D721Med (cell line): ENCODE results near the gene DOCK2.

ENCODE experiments used
- DNase-seq: peaks from one replicate; pipeline ENCODE4 v3.0.0; 2011; ENCODE audit warnings: low spot score; ENCODE audit not compliant: insufficient read length
- FAIRE-seq: peaks from 2 replicates; lab custom pipeline; 2011; peaks lifted over from hg19 to GRCh38; lab: Jason Lieb, UNC
- CTCF ChIP-seq: IDR thresholded peaks from 2 replicates; pipeline ENCODE4 v1.5.1; 2012; ENCODE audit warnings: mild to moderate bottlenecking, control low read depth; ENCODE audit not compliant: insufficient read depth; ENCODE audit errors: missing control alignments

DOCK2 gene

DNA sequence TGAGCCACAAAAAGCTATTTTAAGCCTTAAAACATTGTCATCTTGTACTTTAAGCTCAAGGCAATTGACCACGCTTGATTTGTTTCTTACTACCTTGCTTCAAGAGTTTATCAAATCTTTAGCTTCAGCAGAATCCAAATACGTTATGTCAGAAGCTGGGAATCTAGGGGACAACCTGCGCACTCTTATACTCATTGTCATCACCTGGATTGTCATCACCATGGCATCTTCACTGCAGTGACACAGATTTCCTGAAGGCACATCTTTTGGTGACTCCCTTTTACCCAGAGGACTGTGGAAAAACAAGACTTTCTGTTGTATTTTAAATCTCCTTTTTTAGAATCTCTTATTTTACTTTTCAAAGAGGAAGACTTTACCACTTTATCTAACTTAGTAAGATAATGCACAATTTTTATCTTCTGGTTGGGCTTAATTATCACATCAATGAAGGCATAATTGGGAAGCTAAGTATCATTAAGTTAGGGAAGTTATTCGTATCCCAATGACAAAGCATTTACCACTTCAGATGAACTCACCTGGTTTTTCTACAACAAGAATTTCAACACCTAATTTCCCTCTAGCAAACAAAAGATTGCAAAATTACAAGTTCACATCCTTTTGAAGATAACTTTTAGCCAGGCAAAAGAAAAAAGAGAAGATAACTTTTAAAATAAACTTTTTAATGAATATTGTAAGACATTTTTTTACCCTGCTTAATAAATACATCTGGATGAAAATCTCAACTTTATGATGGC is 162.0 kb downstream of the DOCK2 start:
- no peak for FAIRE-seq
- no peak for DNase-seq
- no peak for TF ChIP-seq CTCF

- DNase-seq = no peak
- TF ChIP-seq CTCF = no peak
- no peak for FAIRE-seq
Measured at GRCh38 chr5:169801324-169801777, 164.3 kb downstream of the DOCK2 start.

GRCh38 chr5:169801781-169802180 is 164.7 kb downstream of the DOCK2 start:
- no peak for TF ChIP-seq CTCF
- DNase-seq (no peak), FAIRE-seq (no peak)

DNA sequence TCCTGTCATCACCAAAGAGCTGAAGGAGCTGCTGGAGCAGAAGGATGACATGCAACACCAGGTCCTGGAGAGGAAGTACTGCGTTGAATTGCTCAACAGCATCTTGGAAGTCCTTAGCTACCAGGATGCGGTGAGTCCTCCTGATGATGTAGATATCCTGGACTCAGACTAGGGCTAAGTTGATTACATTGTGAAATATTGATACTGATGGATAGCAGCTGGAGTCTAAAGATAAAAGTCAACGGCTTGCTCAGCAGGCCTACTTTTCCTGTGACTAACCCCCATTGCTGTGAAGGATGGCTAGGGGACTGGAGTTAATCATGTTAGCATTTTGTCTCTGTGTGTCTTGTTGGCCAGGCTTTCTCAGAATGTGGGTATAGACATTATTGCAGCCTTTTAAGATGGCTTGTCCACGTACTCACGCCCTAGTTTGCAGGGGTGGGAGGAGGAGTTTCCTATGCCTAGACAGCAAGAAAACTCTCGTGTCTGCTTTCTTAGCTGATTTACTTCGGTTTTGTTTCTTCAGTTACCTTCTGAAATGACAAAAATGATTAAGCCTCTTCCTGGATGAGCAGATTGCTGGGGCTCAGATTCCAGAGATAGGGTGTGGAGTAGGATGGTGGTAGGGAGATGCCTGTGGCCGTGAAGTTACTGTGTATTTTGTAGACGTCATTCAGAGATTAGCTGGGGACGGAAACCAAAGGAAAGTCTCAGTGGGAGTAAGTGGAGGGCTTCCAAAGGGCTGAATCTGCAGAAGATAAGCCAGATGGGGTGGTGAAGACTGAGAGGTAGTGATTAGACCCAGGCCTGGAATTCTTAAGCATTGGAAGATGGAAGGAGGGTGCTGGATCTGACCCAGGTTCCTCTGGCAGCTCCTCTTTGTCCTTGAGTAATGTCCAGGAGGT is 166.3 kb downstream of the DOCK2 start:
- no peak for TF ChIP-seq CTCF
- no peak for FAIRE-seq
- DNase-seq = no peak

DNA sequence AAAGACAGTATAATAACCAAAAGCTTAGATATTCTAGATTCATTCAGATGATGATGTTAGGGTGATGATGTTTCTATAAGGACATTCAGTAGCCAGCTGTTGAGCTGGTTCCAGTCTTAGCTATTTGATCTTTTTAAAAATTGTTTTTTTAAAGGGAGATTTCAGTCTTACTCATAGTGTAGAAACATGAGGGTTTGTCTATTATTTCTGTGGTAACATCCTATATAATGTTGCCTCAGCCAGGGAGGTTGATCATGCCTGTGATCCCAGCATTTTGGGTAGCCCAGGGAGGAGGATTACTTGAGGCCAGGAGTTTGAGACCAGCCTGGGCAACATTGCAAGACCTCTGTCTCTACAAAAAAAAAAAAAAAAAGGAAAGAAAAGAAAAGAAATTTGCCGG is 167.8 kb downstream of the DOCK2 start:
- no peak for FAIRE-seq
- no peak for TF ChIP-seq CTCF
- DNase-seq = no peak

DNA sequence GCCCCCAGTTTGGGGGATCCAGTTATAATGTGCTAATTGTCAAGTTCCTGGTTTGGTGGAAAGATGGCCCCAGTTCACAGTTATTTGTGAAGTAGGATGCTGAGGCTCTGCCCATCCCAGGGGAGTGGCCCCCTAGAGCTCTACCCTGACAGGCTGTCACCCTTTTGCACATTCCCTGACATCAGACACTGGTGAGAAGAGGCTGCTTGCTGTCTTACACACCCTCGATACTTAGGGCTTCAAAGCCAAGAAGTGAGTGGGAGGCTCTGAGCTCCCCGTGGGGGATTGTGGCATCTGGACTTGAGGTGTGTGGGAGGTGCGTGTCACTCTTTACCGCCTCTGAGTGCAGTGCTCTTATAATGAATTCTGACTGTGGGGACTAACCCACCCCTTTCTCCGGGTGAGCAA is 168.5 kb downstream of the DOCK2 start:
- FAIRE-seq (no peak), DNase-seq (no peak)
- TF ChIP-seq CTCF = no peak
